Endothelial cell (in vitro differentiated cells): ENCODE data around the gene C14orf132. TPM values are rescaled to one million over a fixed set of nuclear protein-coding genes. Genes with fewer than 3 reads are reported as not detected.

ENCODE experiments used
- DNase-seq: peaks from one replicate; pipeline ENCODE4 v3.0.0; 2021; ENCODE audit warnings: low spot score
- H3K27ac Mint-ChIP-seq: one replicate; pipeline ENCODE4 v1.8.0; 2021; ENCODE audit warnings: mixed read lengths, inconsistent platforms; ENCODE audit not compliant: unreplicated experiment
- H3K27me3 Mint-ChIP-seq: one replicate; pipeline ENCODE4 v1.8.0; 2021; ENCODE audit warnings: mild to moderate bottlenecking, moderate library complexity, mixed read lengths, inconsistent platforms; ENCODE audit not compliant: unreplicated experiment
- H3K36me3 Mint-ChIP-seq: one replicate; pipeline ENCODE4 v1.8.0; 2021; ENCODE audit warnings: mild to moderate bottlenecking, low read depth, mixed read lengths, inconsistent platforms; ENCODE audit not compliant: unreplicated experiment
- H3K4me1 Mint-ChIP-seq: one replicate; pipeline ENCODE4 v1.8.0; 2021; ENCODE audit warnings: mild to moderate bottlenecking, mixed read lengths, inconsistent platforms; ENCODE audit not compliant: unreplicated experiment
- H3K4me3 Mint-ChIP-seq: one replicate; pipeline ENCODE4 v1.8.0; 2021; ENCODE audit warnings: mild to moderate bottlenecking, mixed read lengths, inconsistent platforms; ENCODE audit not compliant: unreplicated experiment
- H3K9me3 Mint-ChIP-seq: one replicate; pipeline ENCODE4 v1.8.0; 2021; ENCODE audit warnings: mixed read lengths, inconsistent platforms; ENCODE audit not compliant: unreplicated experiment
- CTCF ChIP-seq: fragments of 200-600 bp; sonication (generic); IDR thresholded peaks from one replicate; pipeline ENCODE4 v1.5.0; 2021; ENCODE audit warnings: antibody characterized with exemption; ENCODE audit not compliant: unreplicated experiment
- total RNA-seq: library from RNA; stranded (reverse); fragmentation: NEBNext Ultra II Directional; extraction: Animal tissue kit (Norgen Biotek cat#: 25700); gene quantifications from one replicate; pipeline ENCODE4 v1.2.1, GENCODE V29; 2021; ENCODE audit not compliant: unreplicated experiment

C14orf132 gene
- total RNA-seq, 1 donor from 2014 or later = 4.4 TPM

- no peaks in the 10 kb centered on the region for H3K9me3 Mint-ChIP-seq
- no peaks in the 10 kb centered on the region for H3K36me3 Mint-ChIP-seq
- no peaks in the 10 kb centered on the region for H3K4me1 Mint-ChIP-seq
- peak overlapping the region; percentile 77 for H3K4me3 Mint-ChIP-seq
- H3K27ac Mint-ChIP-seq = no peak overlapping the region
- peaks cover 11% of the 10 kb centered on the region for H3K27me3 Mint-ChIP-seq
- DNase-seq = no peak
- no peak for TF ChIP-seq CTCF
Measured at GRCh38 chr14:96038558-96038919, 623 bp upstream of the C14orf132 start.

GRCh38 chr14:96039633-96040311 is 610 bp downstream of the C14orf132 start:
- no peaks in the 10 kb centered on the region for H3K9me3 Mint-ChIP-seq
- no peaks in the 10 kb centered on the region for H3K36me3 Mint-ChIP-seq
- H3K27ac Mint-ChIP-seq = no peak overlapping the region
- H3K27me3 Mint-ChIP-seq = peaks cover 11% of the 10 kb centered on the region
- no peaks in the 10 kb centered on the region for H3K4me1 Mint-ChIP-seq
- TF ChIP-seq CTCF = no peak
- H3K4me3 Mint-ChIP-seq = peak overlapping the region; percentile 87
- DNase-seq = peak; percentile 50

- H3K27ac Mint-ChIP-seq = no peak overlapping the region
- peaks cover 11% of the 10 kb centered on the region for H3K27me3 Mint-ChIP-seq
- H3K36me3 Mint-ChIP-seq = no peaks in the 10 kb centered on the region
Measured at GRCh38 chr14:96040828-96041371, 1.7 kb downstream of the C14orf132 start.

GRCh38 chr14:96042248-96042930 is 3.2 kb downstream of the C14orf132 start:
- Mint-ChIP-seq H3K27ac (no peak overlapping the region), H3K27me3 (peaks cover 10% of the 10 kb centered on the region)

More at GRCh38 chr14:96040828-96041371, 1.7 kb downstream of the C14orf132 start:
- DNase-seq = no peak
- Mint-ChIP-seq H3K9me3 (no peaks in the 10 kb centered on the region), H3K4me1 (no peaks in the 10 kb centered on the region), H3K4me3 (peak overlapping the region; percentile 87)
- no peak for TF ChIP-seq CTCF

More at GRCh38 chr14:96042248-96042930, 3.2 kb downstream of the C14orf132 start:
- Mint-ChIP-seq H3K36me3 (no peaks in the 10 kb centered on the region), H3K4me3 (no peak overlapping the region), H3K4me1 (no peaks in the 10 kb centered on the region), H3K9me3 (no peaks in the 10 kb centered on the region)
- no peak for DNase-seq
- TF ChIP-seq CTCF = no peak
